Activated effector memory CD4-positive, alpha-beta T cell treated with anti-CD3 and anti-CD28 coated beads, Interleukin-2, amount 50 U/mL, for 16 hours (primary cell): Measurements from ENCODE around the gene NEK1.
A peak's percentile ranks its signal among the peaks of the same experiment; 100 is the strongest.
"Not testable (repeated sequence)": the region's sequence is repeated elsewhere in the genome, so short reads cannot be mapped to it uniquely, and the experiment has no call there.

Experiments
- DNase-seq: peaks from one replicate; pipeline ENCODE4 v3.0.0-alpha.2; 2020

NEK1 gene

DNA sequence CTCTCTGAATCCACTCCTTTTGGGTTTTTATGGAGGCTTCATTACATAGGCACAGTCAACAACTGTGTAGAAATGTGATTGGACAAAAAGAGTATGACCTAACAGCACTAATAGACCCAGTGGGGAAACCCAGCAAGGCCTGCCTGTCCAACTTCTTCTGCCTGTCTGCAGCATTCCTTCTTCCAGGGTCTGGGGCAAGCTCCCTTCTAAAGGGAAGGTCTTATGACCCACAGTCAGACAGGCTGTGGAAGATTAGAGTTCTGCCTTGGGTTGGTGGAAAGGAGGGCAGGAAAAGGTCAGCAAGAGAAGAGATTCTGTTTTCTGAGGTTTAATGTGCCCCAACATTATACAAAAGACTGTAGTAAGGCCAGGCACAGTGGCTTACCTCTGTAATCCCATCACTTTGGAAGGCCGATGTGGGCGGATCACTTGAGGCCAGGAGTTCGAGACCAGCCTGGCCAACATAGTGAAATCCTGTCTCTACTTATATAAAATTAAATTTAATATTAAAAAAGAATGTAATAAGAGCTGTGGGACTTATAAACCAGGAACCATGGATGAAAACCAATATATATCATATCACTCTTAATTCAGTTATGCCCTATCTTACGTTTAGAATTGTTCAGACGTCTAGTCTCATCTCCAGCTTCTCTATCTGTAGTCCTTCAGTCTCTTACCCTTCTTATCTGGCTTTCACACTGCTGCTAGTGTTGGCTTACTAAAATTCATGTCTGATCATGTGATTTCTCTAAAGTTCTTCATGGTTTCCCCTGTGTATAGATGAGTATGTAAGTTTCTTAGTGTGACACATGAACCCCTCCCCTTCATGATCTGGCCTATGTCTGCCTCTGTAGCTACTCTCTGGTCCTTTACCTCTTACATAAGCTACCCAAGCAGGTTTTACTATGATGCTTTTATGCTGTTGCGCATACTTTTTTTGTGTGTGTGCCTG is 14.2 kb upstream of the NEK1 start:
- DNase-seq = no peak

DNA sequence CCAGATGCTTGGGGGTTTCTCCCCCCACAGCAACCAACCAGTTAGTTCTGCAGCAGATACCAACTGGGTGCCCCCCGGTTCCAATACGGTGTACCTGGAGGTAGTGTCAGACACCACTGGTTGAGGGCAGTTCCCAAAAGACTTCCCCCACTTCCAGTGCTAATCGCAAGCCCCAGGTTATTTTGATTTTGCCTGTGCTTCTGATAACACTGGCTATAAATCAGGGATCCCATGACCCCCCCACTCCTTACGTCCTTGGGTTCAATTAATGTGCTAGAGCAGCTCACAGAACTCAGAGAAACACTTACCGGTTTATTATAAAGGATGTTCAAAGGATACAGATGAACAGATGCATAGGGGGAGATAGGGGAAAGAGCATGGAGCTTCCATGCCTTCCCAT is 13.5 kb upstream of the NEK1 start:
- no peak for DNase-seq

DNA sequence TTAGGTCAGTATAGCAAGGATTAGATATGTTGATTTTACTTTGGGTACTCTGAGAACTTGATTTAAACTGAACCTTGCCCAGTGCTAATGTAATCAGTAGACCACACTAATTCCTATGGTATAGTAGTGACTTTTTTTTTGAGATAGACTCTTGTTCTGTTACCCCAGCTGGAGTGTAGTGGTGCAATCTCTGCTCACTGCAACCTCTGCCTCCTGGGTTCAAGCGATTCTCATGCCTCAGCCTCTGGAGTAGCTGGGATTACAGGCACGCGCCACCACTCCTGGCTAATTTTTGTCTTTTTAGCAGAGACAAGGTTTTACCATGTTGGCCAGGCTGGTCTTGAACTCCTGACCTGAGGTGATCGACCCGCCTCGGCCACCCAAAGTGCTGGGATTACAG is 11.6 kb upstream of the NEK1 start:
- DNase-seq = not testable (repeated sequence)

DNA sequence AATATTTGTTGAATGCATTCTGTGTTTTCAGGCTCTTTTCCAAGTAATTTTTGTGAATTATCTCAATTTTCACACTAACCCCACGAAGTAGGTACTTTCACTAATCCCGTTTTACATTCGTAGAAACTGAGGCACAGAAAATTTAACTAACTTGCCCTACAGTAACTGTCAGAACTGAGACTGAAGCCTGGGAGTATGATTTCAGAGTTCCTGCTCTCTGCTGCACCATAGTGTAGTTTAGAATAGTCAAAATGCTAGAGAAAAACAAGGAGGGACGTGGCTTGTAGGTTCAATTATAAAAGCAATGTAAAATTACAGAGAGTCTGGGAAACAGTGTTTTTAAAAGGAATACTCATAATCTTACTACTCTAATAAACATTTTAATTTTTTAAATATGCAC is 10.2 kb upstream of the NEK1 start:
- DNase-seq = no peak

DNA sequence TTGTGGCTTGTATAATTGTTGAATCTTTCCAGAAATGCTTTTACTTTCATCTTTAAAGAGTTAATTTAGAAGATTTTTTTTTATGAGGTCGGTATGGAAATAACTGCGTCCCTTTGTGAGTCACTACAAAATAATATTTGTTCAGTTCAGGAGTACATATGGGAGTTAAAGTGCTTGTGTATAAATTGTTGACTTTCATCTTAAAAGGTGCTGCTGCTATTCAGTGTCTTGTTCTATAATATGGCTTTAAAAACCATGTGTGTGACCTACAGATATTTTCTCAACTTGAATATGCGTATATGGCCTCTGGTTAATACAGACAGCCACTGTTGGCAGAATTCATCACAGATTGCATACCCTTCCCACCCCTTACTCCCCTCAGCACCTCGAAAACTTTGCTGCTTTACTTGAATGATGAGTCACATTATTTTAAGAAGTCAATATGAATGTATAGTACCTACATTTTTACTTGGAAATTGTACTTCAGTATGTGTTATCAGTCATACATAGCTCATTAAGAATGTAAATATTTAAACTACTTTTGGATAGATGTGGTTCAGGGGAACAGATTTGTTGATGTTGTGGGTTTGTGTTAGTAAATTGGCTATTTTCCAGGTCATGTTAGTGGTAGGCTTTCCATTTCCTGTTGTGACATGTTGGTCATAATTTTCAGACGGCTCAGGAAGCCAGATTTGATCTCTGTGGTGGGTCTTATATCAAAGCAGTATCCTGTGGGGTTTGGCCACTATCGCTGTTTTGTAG is 9.5 kb upstream of the NEK1 start:
- DNase-seq = peak; percentile 64

DNA sequence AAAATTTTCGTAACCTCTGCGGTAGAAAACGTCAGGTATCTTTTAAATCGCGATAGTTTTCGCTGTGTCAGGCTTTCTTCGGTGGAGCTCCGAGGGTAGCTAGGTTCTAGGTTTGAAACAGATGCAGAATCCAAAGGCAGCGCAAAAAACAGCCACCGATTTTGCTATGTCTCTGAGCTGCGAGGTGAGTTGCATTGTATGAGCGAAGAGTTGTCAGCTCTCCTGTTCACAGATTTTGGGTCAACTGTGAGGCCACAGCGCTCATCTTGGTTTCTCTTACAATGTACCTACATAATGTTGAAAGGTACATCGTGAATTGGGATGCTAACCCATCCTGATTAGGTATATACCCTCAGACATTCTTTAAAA is 8.5 kb upstream of the NEK1 start:
- peak; percentile 70 for DNase-seq

DNA sequence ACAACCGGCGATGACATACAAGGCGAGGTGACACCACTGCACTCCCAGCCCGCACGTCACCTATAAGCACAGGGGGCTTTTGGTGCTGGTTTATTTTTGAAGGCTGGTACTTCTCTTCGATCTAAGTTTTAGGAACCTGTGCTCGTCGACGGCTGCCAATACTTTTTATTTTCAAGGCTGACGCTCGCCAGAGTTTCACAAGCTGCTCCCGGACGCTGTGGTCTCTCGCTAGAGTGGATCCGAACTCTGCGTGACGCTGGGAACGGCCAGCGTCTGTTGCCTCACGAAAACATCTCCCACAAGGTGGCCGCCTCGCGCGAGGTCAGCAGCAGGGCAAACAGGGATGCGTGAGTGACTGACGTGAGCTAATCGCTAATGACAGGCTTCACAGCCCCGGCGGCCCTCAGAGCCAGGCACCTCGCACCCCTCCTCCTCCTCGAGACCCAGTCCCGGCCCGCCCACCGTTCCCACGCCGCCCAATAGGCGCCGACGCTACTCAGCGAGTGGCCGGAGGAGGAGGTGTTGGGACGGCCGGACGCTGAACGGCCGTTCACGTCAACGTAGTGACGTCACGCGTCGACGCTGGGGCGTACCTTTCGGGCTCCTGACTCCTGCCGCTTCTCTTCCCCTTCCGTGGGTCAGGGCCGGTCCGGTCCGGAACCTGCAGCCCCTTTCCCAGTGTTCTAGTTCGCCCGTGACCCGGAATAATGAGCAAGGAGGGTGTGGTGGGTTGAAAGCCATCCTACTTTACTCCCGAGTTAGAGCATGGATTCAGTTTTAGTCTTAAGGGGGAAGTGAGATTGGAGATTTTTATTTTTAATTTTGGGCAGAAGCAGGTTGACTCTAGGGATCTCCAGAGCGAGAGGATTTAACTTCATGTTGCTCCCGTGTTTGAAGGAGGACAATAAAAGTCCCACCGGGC is 7.8 kb upstream of the NEK1 start, which contains the start of gene CLCN3:
TSS of gene CLCN3 (plus strand) at position 621 of the 922 bp plus-strand sequence. CDS start 15,351 bp downstream, outside the sequence.
- peak; percentile 96 for DNase-seq

DNA sequence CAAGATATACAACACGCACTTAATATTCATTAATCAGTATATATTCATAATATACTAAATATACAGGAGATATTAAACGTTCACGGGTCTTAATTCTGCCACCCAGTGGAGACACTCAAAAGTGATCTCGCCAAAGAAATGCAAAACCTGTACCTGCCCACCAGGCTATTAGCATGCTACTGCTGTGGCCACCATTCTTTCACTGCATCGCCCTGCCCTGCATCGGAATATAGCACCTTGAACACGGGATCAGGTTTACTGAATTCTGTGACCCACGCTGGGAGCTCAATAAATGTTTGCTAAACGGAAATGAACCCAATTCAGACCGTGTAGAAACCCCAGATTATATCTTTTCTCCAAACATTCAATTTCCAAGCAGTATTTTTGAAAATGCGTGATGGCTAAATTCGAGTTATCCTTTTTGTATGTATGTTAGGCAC is 7.2 kb upstream of the NEK1 start:
- DNase-seq = peak; percentile 84

DNA sequence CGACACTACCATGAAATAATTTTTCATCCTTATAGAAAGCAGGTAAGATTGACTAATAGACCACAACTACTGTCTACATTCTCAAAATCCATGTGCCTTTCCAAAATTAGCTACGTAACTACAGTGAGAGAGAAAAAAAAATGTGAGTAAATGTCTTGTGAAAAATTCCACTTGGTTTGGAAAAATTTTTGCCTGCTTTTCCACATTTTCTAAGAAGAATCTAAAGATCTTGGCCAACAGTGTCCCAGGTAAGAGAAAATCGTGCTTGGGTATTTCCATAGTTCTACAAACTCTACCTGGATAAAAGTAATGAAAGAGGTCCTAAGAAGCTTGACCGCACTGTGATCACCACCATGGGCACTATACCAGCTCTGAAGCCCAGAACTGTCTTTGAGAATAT is 6.6 kb upstream of the NEK1 start:
- no peak for DNase-seq

DNA sequence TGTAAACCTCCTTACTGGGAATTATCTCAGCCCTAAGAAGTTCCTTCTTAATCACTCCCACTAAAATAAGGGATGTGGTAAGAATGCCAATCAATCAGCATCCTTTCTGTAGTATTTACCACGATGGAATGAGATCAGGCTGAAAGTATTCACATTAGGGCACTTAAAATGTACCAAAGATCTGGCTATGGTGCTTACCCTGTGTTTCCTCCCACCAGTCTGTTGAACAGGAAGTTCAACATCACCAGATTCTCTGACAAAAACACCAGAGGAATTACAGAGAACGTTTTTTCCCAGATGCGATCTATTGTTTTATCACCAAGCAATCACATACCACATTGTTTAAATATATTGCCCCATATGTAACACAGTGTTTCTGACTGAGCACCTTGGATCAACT is 5.9 kb upstream of the NEK1 start:
- DNase-seq = no peak

DNA sequence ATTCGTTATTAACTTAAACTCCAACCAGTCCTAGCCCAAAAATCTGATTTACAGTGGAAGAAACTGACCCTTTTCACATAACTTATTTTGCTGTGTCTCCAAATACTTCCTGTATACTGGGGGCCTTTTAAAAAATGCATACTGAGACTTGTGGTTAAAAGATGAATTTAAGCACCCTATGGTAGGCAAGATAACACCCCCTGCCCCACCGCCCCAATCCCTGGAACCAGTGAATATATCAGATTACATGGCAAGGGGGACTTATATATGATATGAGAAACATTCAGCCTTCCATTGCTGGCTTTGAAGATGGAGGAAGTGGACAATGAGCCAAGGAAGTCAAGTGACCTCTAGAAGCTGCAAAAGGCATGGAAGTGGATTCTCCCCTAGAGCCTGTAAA is 4.9 kb upstream of the NEK1 start:
- no peak for DNase-seq

DNA sequence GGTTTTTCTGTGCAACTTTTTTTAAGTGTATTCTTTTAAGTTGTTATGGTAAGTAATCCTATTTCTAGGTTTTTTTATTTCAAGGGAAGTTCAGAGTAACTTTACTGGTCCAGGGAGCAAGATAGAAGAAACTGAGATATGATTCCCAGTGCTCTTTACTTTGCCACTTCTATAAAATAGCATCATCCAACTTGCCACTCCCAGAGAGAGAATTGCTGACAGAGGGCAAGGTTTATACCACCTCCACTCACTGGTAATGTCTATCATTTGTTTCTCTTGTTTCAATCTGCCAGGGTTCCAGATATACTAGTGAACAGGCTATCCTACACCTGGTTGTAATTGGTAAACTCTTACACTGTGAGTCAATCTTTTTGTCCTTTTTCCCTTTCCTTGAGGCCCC is 4.5 kb upstream of the NEK1 start:
- no peak for DNase-seq

DNA sequence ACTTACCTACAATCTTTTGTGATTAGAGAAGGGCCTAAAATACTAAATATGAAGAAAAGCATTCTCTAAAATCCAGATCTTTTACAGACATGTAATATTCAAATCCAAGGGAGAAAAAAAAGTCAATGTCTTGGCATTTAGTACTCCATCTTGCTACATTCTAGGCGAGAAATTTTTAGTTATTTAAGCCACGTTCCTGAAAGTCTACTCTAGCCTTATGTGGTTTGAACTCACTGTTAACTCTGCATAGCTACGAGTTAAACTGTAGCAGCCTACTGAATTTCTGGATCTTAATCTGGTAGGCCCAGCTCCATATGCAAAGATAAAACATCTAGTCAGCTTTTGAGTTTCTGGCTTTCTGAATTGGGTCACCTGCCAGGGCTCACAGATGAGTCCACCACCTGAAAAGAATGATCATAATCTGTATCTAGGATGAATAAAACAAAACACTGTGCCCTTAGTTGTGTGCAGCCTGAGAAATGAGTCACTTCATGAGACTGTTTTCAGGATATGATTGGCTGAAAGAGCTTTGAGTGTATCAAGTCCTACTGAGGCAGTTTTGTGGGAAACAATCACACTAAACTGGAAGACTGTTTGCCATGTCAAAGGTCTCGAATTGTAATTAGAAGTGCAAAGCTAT is 3.2 kb upstream of the NEK1 start:
- no peak for DNase-seq

DNA sequence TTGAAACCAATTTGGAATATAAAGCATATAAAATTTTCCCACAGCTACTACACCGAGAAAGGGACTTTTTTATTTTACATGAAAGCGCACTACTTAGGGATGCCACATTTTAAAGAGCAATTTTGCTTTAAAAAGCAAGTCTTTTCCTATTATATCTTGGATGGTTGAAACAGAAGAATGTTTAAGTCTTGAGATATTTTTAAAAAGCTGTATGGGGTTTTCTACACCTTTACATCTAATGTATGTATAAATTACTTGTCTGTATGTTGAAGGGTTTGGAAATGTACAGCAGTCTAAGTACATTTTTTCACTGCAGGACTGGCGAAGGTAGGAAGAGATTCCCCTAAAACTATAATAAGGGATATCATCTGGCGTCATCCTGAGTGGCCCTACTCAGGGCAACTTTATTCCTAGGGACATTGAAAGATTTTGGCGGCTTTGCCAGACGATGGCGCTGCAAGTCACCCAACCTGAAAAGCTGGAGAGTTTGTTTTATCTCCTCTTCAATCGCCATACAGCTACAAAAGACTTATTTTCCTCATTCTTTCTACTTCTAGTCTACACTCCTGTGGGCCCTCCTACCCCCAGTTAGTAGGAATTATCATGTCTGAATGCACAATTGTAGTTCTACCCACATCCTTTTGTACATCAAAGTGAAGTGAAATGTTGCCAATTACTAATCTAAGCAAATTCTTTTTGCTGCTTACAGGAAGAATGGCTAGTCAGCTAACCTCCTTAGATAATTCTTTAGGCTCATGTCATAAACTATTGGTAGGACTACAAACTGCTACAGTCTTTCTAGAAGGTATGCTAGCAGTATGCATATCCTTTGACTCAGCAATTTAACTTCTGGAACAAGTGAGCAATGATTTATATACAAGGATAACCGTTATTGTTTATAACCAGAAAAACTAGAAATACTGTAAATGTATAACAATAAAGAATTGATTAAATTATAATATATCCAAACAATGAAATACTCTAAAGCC is 782 bp upstream of the NEK1 start:
- DNase-seq = peak; percentile 91

DNA sequence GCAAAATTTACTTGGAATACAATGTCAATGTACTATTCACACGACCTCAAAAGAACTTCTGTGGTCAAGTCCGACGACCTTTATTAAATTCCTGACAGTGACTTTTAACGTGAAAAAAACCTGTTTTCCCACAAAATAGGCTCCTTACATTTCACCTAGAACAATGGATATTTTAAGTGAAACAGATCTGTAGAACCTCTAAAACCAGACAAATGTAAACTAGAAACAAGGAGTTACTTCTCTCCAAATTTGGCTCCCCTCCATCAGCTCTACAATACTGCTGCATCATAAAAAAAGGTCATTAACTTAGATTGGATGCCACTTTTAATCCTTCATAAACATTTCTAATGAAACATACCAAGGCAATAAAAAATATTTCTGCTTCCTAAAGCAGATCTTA is 1.2 kb downstream of the NEK1 start:
- DNase-seq = no peak

DNA sequence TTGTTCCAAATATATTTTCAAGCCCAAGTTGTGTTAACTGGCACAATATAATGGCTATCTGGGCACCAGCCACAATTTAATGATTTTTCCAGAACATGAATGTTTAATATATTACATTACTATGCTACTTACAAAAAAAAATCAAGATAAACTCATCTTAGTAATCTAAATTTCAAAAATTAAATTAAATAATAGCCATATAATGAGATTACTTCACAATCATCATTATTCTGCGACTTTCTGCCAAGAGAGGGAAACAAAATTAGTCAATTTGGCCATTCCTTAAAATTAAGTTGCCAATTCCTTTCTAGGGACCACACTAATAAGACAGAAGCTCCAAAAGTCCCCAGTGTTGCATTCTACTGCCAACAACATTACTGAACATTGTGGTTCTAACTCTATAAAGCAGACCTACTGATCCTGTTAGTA is 7.5 kb downstream of the NEK1 start:
- DNase-seq = no peak

DNA sequence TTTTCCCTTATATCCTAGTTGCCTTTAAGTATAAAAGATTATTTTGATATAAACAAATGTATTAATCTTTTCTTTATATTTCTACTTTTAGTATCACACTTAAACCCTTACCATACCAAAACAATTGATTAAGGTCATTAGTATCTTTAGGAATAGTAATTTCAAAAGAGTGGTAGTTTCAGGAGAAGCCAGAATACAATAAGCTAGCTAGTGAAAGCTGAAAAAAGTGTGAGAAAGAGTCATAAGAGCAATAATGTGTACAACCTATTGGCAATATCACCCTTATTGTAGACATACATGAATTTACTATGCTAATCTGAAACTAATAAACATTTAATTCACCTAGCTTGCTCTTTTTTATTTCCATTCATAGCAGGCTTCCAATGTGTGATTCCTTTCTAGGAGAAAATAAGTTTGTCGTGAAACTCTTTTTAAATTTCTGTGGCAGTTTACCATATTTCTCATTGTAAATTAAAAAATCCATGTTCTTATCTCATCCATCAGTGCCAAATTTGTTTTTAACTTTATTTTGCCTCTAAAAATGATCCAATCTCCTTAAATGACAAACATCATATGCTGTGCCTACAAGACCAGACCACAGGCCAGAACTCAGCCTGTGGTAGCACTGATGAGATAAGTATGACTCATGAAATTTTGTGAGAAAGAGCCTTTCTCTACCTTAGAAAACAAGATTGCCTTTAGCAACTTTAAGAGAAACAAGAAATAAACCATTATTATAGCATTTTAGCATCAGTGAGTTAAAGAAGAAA is 8.1 kb downstream of the NEK1 start:
- DNase-seq = no peak

DNA sequence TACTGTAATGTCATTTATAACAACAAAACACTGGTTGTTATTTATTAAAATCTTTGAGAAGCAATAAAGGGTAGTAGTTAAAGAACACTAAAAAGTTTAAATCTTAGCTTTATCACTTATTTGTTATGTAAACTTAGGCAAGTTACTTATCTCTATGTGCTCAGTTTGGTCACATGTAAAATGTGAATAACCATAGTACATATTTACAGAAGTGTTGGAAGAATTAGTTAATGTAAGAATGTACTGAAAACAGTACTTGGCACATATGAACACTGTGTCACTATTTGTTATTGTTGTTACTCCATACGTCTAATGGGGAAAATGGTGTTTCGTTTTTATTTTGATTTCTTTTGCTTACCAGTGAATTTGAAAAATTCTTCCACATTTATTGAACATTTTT is 9.1 kb downstream of the NEK1 start:
- DNase-seq = no peak

DNA sequence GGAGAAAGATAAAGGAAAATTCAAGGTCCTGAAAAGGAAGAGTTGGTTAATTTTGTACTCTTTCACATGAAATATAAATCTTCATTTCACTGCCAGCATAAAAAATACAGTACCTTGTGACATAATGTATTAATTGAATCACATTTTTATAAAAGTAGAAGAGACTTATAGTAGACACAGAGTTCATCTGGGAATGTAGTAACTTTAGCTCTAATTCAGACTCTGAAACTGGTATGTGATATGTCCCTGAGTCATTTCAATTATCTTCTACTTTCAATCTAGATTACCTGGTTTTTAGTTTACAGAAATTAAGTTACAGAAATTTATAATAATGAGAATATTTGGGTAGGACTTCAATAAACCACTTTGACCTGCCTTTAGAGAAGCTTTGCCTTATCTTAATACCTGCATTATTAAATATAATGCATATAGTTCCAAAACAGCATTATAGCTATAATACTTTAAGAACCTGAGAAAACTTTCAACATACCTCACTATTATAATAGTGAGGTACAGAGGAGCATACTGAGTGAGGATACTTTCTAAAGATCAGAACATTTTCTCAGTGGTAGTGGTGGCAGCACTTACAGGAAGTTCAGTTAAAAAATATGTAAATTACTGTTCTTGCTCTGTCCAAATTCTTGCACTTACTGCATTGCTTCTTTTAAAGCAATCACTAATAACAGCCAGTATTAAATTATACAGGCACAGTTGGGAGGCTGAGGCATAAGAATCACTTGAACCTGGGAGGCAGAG is 11.2 kb downstream of the NEK1 start:
- DNase-seq = no peak
